Activated CD8-positive, alpha-beta memory T cell treated with anti-CD3 and anti-CD28 coated beads, Interleukin-2, amount 50 U/mL, for 1 hour (primary cell): Measurements from ENCODE around the gene CDK18.
A peak's percentile ranks its signal among the peaks of the same experiment; 100 is the strongest.
"Not testable (repeated sequence)": the region's sequence is repeated elsewhere in the genome, so short reads cannot be mapped to it uniquely, and the experiment has no call there.

Source experiments
- DNase-seq: peaks from one replicate; pipeline ENCODE4 v3.0.0-alpha.2; 2020; ENCODE audit errors: extremely low read depth

Gene CDK18

DNA sequence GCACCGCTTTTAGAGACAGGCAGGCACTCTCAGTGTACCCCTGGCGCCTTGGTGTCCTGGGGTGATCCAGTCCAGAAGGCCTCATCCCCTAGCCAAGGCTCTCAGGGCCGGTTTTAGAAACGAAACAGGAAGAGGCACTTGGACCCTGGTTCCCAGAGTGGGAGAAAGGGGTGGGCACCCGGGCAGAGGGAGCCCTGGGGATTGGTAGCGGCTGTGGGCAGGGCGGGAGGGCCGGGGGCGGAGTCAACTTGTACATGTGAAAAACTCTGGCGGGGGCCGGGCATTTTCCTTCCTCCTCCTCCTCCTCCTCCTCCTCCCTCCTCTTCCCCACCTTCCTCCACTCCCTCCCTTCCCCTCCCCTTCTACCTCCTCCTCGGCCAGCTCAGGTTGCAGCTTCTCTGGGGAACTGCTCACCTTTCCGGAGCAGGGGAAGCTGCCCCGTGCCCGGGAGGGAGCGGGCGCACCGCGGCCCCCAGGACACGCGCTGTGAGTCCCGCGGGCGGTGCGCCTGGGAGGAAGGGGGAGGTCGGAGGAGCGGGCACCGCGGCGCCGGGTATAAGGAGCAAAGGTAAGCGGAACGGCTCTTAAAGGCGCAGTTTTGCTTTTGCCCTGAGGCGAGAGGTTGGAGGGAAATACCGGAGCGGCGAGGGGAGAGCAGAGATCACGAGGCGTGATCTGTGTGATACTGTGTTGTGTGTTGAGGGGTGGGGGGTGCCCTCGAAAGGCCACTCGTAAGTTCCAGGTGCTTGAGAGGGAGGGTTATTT, at the start of gene CDK18:
Gene CDK18, plus strand, starts transcription at position 359 of the 765 bp plus-strand sequence. CDS start 18,499 bp downstream, outside the sequence.
- no peak for DNase-seq

- DNase-seq = no peak
These were observed 49.5 kb upstream of the CDK18 start for GRCh38 chr1:205454903-205455335.

- no peak for DNase-seq
These were observed 48.7 kb upstream of the CDK18 start, which contains the start of gene BLACAT1 for GRCh38 chr1:205455581-205456382. Gene BLACAT1, minus strand, starts transcription at chr1:205456045.

GRCh38 chr1:205456383-205456867, 48.0 kb upstream of the CDK18 start:
- DNase-seq = no peak

- no peak for DNase-seq
These were observed 47.4 kb upstream of the CDK18 start for GRCh38 chr1:205456868-205457745.

GRCh38 chr1:205458777-205459566, 45.5 kb upstream of the CDK18 start:
- no peak for DNase-seq

GRCh38 chr1:205465392-205465791, 39.1 kb upstream of the CDK18 start:
- no peak for DNase-seq

DNA sequence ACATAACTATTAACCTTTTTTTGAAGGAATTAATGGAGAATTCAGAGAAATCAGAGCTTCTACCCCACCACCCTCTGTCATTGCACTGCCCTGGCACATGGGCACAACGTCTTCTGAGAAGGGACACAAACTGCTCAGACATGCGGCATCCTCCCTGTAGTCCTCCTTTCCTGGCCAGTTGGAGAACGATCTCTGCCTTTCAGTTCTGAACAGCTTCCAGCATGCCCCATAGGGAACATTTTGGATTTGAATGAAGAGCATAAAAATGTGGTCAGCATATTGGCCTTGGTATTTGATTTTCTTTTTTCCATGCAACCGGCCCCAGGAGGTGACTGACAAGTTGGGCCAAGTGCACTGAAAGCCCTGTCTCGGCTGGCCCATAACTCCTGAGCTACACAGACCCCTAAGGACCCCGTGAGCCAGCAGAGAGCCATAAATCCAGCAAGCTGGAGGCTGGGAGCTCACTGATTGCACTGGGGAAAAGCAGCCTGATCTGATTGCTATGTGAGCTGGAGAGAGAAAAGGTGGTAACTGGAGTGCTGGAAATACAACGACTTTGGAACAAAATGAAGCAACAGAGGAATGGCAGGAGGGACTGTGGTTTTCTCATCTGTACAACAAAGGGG, 37.8 kb upstream of the CDK18 start:
- no peak for DNase-seq

DNA sequence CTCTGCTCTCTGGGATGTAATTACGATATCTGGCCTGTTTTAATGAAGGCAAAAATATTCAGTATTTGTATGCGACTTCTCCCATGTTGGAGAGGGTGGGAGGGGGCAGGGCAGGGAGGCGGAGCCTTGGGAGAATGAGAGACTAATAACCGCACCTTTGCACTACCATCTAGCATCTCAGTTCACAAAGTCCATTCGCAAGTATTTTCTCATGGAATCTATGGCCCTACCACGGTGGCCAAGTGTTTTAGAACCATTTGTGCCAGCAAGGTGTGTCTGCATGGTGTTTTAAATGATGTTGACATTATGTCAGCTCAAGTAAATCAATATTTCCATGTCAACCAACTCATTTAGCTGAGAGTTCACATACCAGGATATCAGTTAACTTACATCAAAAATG, 34.3 kb upstream of the CDK18 start:
- no peak for DNase-seq

- DNase-seq = no peak
These were observed 31.6 kb upstream of the CDK18 start for GRCh38 chr1:205472737-205473441.

- no peak for DNase-seq
These were observed 31.0 kb upstream of the CDK18 start for GRCh38 chr1:205473475-205473874.

DNA sequence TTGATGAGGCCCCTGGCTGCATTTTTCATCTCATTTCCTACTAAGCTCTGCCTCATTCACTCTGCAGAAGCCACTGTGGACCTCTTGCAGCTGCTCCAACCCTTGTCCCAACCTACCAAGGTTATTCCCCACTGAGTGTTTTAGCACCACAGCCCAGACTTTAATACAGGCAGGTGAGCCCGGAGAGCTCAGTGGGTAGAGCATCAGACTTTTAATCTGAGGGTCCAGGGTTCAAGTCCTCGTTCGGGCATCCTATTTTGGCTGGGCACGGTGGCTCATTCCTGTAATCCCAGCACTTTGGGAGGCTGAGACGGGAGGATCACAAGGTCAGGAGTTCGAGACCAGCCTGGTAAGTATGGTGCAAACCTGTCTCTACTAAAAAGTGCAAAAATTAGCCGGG, 30.5 kb upstream of the CDK18 start:
- no peak for DNase-seq

- no peak for DNase-seq
These were observed 29.9 kb upstream of the CDK18 start for GRCh38 chr1:205474571-205474970.

DNA sequence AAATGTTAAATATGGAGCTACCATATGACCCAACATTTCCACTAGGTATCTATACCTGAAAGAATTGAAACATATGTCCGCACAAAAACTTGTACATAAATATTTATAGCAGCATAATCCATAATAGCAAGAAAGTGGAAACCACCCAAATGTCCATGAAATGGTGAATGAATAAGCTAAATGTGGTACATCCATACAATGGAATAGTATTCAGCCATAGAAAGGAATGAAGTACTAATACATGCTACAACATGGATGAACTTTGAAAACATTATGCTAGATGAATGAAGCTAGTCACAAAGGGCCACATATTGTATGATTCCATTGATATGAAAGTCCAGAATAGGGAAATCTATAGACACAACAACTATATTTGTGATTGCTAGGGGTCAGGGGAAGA, 28.6 kb upstream of the CDK18 start:
- DNase-seq = no peak

- no peak for DNase-seq
These were observed 27.8 kb upstream of the CDK18 start for GRCh38 chr1:205476648-205477047.

DNA sequence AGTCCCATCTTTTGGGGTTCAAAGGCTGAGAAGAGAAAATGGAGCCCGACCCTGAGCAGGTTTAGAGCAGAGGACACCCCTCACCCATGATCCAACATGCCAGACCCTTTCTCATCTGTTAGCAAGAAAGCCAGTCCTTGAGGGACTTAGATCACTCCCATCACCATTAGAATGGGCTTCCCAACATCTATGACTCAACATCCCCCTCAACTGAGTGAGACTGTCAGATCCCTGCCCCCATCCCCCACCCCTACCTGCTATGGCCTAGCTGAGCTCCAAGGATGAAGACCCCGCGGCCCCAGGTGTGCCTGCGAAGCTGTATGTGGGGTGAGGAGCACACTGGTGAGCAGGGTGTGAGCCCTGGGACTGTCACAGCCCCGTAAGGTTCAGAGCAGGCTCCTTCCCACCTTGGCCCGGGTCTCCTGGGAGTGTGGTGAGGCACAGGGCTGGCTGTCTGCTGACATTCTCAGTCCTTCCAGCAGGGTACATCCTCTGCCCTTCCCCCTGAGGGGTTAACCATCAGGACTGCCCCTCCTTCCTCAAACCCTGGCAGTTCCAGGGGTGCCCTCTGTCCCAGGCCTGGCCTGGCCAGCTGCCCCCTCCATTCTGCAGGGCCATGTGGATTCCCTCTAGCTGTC, 27.2 kb upstream of the CDK18 start:
- DNase-seq = no peak

GRCh38 chr1:205477759-205478247, 26.7 kb upstream of the CDK18 start:
- no peak for DNase-seq

- DNase-seq = not testable (repeated sequence)
These were observed 25.5 kb upstream of the CDK18 start for GRCh38 chr1:205478985-205479384.

GRCh38 chr1:205480349-205480985, 24.0 kb upstream of the CDK18 start:
- peak; percentile 31 for DNase-seq
